K562 (cell line): ENCODE data around the gene CHRNB4. TPM values are rescaled to one million over a fixed set of nuclear protein-coding genes. Genes with fewer than 3 reads are reported as not detected.

Experiments
- ATAC-seq: fragments of 200-7000 bp; cut with Tn5 transposase; 3 replicates; pipeline ENCODE4 v1.9.1; 2020; ENCODE audit warnings: moderate library complexity
- BruUV-seq: library from RNA; stranded (reverse); fragments of 400-500 nt; replicated peaks from 2 replicates; lab custom pipeline; 2021; lab: Mats Ljungman, UMichigan
- CTCF ChIA-PET: fragments of 300-600 bp; formaldehyde crosslinking; extraction: SDS; loops from one replicate; lab custom pipeline; 2021; ENCODE audit warnings: low intra/inter-chr PET ratio; lab: Yijun Ruan, JAX
- POLR2A ChIA-PET: fragments of 300-600, 350-650 bp; sonication (Branson Sonifier 250); formaldehyde crosslinking; extraction: SDS; loops from one replicate; lab custom pipeline; 2021; ENCODE audit warnings: antibody characterized with exemption, inconsistent platforms; lab: Yijun Ruan, JAX
- DNase-seq, 4 experiments: peaks; one replicate each; pipeline versions ENCODE4 v3.0.0 to v3.0.0-alpha.2; 2011 to 2018; ENCODE audit warnings: low spot score in 3 of 4, mixed read lengths in 3 of 4; ENCODE audit errors: extremely low read depth in 1 of 4
- FAIRE-seq: peaks from 2 replicates; lab custom pipeline; 2011; peaks lifted over from hg19 to GRCh38; lab: Jason Lieb, UNC
- H2AFZ ChIP-seq: 2 replicates; pipeline ENCODE4 v1.6.0; 2011; ENCODE audit warnings: low read depth, low read length, control low read depth, inconsistent platforms
- H3K27ac ChIP-seq: fragments of 200-600 bp; 3 replicates; pipeline ENCODE4 v1.8.0; 2011; ENCODE audit warnings: low read depth, mild to moderate bottlenecking, control low read depth, inconsistent platforms, low read length, moderate library complexity, mixed read lengths; ENCODE audit errors: extremely low read depth
- H3K27me3 ChIP-seq, 2 experiments: fragments of 300-600 bp in 1 of 2; 2 replicates in 1 of 2; 3 replicates in 1 of 2; pipeline versions ENCODE4 v1.6.0 to v1.8.0; 2011; ENCODE audit warnings: inconsistent platforms in 2 of 2, low read length in 2 of 2, mild to moderate bottlenecking in 1 of 2, mixed read lengths in 1 of 2, moderate library complexity in 1 of 2; ENCODE audit not compliant: control insufficient read depth in 2 of 2, insufficient read depth in 2 of 2
- H3K36me3 ChIP-seq: fragments of 300-600 bp; 3 replicates; pipeline ENCODE4 v1.8.0; 2011; ENCODE audit warnings: mild to moderate bottlenecking, low read length, inconsistent platforms; ENCODE audit not compliant: control insufficient read depth, insufficient read depth
- H3K4me1 ChIP-seq, 2 experiments: fragments of 200-600 bp in 1 of 2; replicated peaks in 1 of 2; 2 replicates in 1 of 2; 3 replicates in 1 of 2; pipeline versions ENCODE4 v1.5.1 to v1.8.0; 2011; ENCODE audit warnings: inconsistent platforms in 2 of 2, low read length in 2 of 2, mild to moderate bottlenecking in 1 of 2, mixed read lengths in 1 of 2, moderate library complexity in 1 of 2; ENCODE audit not compliant: control insufficient read depth in 2 of 2, insufficient read depth in 2 of 2
- H3K4me2 ChIP-seq: 2 replicates; pipeline ENCODE4 v1.6.1; 2011; ENCODE audit warnings: low read length, control low read depth, inconsistent platforms, mixed read lengths; ENCODE audit not compliant: insufficient read depth
- H3K4me3 ChIP-seq: fragments of 200-600 bp; sonication (generic), shearing (Covaris generic); 2 replicates; pipeline ENCODE4 v1.5.1; 2016; ENCODE audit warnings: control low read depth, inconsistent platforms
- H3K79me2 ChIP-seq: fragments of 200-600 bp; 3 replicates; pipeline ENCODE4 v1.8.0; 2011; ENCODE audit warnings: low read length, inconsistent platforms; ENCODE audit not compliant: control insufficient read depth, insufficient read depth
- H3K9ac ChIP-seq, 2 experiments: 2 replicates each; pipeline versions ENCODE4 v1.6.0 to v1.6.1; 2011; ENCODE audit warnings: low read depth in 2 of 2, low read length in 2 of 2, control low read depth in 1 of 2, inconsistent platforms in 1 of 2, mild to moderate bottlenecking in 1 of 2, mixed read lengths in 1 of 2; ENCODE audit not compliant: insufficient read depth in 1 of 2
- H3K9me1 ChIP-seq: one replicate; pipeline ENCODE4 v1.6.0; 2011; ENCODE audit warnings: inconsistent platforms, mild to moderate bottlenecking, low read length, moderate library complexity; ENCODE audit not compliant: control insufficient read depth, insufficient read depth
- H3K9me3 ChIP-seq: replicated peaks from 2 replicates; pipeline ENCODE4 v1.5.1; 2011; ENCODE audit warnings: low read depth, low read length, inconsistent platforms; ENCODE audit not compliant: control insufficient read depth, insufficient read depth
- H4K20me1 ChIP-seq: replicated peaks from 2 replicates; pipeline ENCODE4 v1.6.1; 2011; ENCODE audit warnings: low read length, inconsistent platforms, mixed read lengths; ENCODE audit not compliant: control insufficient read depth, insufficient read depth
- NFIC ChIP-seq: fragments of 450-650 bp; IDR thresholded peaks from 2 replicates; pipeline ENCODE4 v1.6.1; 2017; ENCODE audit warnings: mild to moderate bottlenecking, inconsistent platforms
- WGBS: fragments of 100-300 bp; shearing (Covaris generic); methylation state at CpG from one replicate; pipeline ENCODE4 v1.1.6; 2016; ENCODE audit warnings: low coverage, mixed read lengths; ENCODE audit not compliant: insufficient coverage; ENCODE audit errors: missing lambda C conversion rate; 5-methylcytosine and 5-hydroxymethylcytosine counted together
- in situ Hi-C: fragments of 300-500 bp; cut with MboI; formaldehyde crosslinking; loops from 4 replicates; pipeline ENCODE4 v1.15.0; 2018; ENCODE audit warnings: inconsistent platforms, mixed read lengths
- intact Hi-C: fragments of 100-400 bp; cut with micrococcal nuclease; formaldehyde crosslinking; loops from 2 replicates; pipeline ENCODE4 v1.14.2; 2022
- polyA plus RNA-seq, 8 experiments: library from polyadenylated mRNA; depleted of rRNA in 4 of 8; stranded (reverse) in 5 of 8; unstranded in 3 of 8; fragments of >200 nt; fragmentation: Nextera tagmentation in 2 of 8; fragmentation: Illumina TruSeq in 1 of 8; extraction: Ambion mirVana in 2 of 8; extraction: Trizol in 1 of 8; gene quantifications; 2 replicates each; pipeline versions ENCODE4 v1.2.1 to v1.2.3, GENCODE V29; 2011 to 2014; ENCODE audit warnings: inconsistent platforms in 1 of 8, missing spikeins in 1 of 8
- total RNA-seq, 7 experiments: library from RNA; depleted of rRNA in 6 of 7; stranded (reverse); fragments of >200 nt in 6 of 7; fragmentation: Illumina TruSeq in 2 of 7; extraction: Trizol in 2 of 7; gene quantifications; 2 replicates each; pipeline versions ENCODE4 v1.2.1 to v1.2.3, GENCODE V29; 2011 to 2021; ENCODE audit warnings: low replicate concordance in 1 of 7
- TF ChIP-seq, protein P1 (sequence below): fragments of 450-650 bp; IDR thresholded peaks from 2 replicates; pipeline ENCODE4 v1.6.1; 2017; ENCODE audit warnings: mild to moderate bottlenecking, moderate library complexity

The CHRNB4 gene
- total and polyA plus RNA-seq, 9 of the 15 experiments (the other 6 are each of a cell fraction or from before 2014, with no cell fraction given): 0.08 to 0.18 TPM; not detected in 7

DNA sequence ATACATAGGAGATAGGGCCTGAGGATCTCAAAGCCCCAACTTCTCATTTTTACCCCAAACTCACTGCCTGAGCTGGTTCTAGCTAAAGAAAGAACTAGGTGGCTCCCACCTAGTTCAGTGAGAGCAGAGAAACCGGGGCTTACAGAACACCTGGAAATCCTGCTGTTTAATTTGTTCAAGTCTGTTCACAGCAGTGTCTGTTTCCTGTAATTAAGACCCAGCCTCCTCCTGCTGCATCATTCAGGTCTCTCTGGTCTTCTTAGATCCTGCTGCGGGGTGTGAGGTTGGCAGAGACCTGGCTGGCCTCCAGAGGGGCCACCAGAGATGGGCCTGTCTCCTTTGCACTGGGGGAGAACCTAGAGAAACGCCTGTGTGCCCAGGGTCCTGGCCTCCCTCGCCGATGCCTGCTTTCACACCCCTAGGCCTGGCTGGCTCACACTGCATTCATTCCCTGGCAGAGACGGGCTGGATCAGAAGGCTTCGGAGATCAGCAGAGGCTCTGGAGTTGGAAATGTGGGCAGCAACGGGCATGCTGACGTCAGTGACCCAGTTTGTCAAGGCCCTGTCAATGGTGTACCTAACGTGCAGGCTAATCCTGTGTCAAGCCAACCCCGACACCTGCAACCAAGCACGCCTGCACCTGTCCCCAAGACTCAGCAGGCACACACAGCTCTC is 15.3 kb downstream of the CHRNB4 start:
- TF ChIP-seq, protein P1, sequence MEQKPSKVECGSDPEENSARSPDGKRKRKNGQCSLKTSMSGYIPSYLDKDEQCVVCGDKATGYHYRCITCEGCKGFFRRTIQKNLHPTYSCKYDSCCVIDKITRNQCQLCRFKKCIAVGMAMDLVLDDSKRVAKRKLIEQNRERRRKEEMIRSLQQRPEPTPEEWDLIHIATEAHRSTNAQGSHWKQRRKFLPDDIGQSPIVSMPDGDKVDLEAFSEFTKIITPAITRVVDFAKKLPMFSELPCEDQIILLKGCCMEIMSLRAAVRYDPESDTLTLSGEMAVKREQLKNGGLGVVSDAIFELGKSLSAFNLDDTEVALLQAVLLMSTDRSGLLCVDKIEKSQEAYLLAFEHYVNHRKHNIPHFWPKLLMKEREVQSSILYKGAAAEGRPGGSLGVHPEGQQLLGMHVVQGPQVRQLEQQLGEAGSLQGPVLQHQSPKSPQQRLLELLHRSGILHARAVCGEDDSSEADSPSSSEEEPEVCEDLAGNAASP: no peak
- no peak for TF ChIP-seq NFIC
- TF ChIP-seq, all 486 proteins: peak for 0
- peaks cover 0 to under 1% of the 10 kb centered on the region in 2 experiments; a peak in 1 of 5 replicates for H3K4me1 ChIP-seq
- WGBS: under 1% methylated on average over 12 of the region's 12 CpGs
- H3K27ac ChIP-seq: no peak overlapping the region
- no TSS peak for BruUV-seq
- no peaks in the 10 kb centered on the region for H3K36me3 ChIP-seq
- H3K9ac ChIP-seq: no peak overlapping the region
- H3K27me3 ChIP-seq: peaks cover 48 to 73% of the 10 kb centered on the region in 2 experiments
- intact Hi-C loops: no loop called here
- DNase-seq: no peak
- ChIA-PET CTCF (no interaction called here), POLR2A (interaction anchor here (0.6 to 1.1 kb wide), 2 partner anchors 34 to 117 kb away, joined by 3 to 4 read pairs; no protein-coding TSS in a partner anchor)
- peaks cover 5% of the 10 kb centered on the region; the same call in 1 of the 2 replicates for H4K20me1 ChIP-seq
- no peak for FAIRE-seq
- no peaks in the 10 kb centered on the region for H3K79me2 ChIP-seq
- in situ Hi-C loops: no loop called here
- no peak overlapping the region for H2AFZ ChIP-seq
- no peak overlapping the region for H3K4me2 ChIP-seq
- ATAC-seq: no peak
- H3K9me1 ChIP-seq: no peaks in the 10 kb centered on the region
- no peaks in the 10 kb centered on the region for H3K9me3 ChIP-seq
- H3K4me3 ChIP-seq: no peak overlapping the region
